IMR-90 (cell line): ENCODE results near the gene TEAD2. TPM values are rescaled to one million over a fixed set of nuclear protein-coding genes. Genes with fewer than 3 reads are reported as not detected.

ENCODE experiments used
- ATAC-seq: fragments of 200-7000 bp; cut with Tn5 transposase; 2 replicates; pipeline ENCODE4 v1.9.1; 2020; ENCODE audit warnings: low read depth, mild to moderate bottlenecking, moderate library complexity
- BruUV-seq: library from RNA; stranded (reverse); fragments of 400-500 nt; replicated peaks from 2 replicates; lab custom pipeline; 2021; lab: Mats Ljungman, UMichigan
- CTCF ChIA-PET: fragments of 300-600 bp; formaldehyde crosslinking; extraction: SDS; loops from one replicate; lab custom pipeline; 2021; ENCODE audit warnings: antibody characterized with exemption; lab: Yijun Ruan, JAX
- POLR2A ChIA-PET: fragments of 300-600 bp; sonication (Branson Sonifier 250); formaldehyde crosslinking; loops from one replicate; lab custom pipeline; 2022; ENCODE audit warnings: antibody characterized with exemption; ENCODE audit not compliant: unreplicated experiment; lab: Charles Lee
- DNase-seq: peaks from one replicate; pipeline ENCODE4 v3.0.0; 2013
- H2AFZ ChIP-seq: replicated peaks from 2 replicates; pipeline ENCODE3; 2013; ENCODE audit warnings: low read length, mild to moderate bottlenecking; ENCODE audit not compliant: poor library complexity
- H2AK5ac ChIP-seq: 2 replicates; pipeline ENCODE4 v1.6.1; 2013; ENCODE audit warnings: low read depth, low read length, inconsistent platforms
- H2AK9ac ChIP-seq: replicated peaks from 2 replicates; pipeline ENCODE3; 2013; ENCODE audit warnings: mild to moderate bottlenecking, low read depth, low read length, moderate library complexity; ENCODE audit not compliant: poor library complexity
- H2BK120ac ChIP-seq: 2 replicates; pipeline ENCODE4 v1.6.1; 2013; ENCODE audit warnings: low read depth, low read length, inconsistent platforms
- H2BK15ac ChIP-seq: 3 replicates; pipeline ENCODE4 v1.6.1; 2013; ENCODE audit warnings: low read depth, low read length, inconsistent platforms
- H2BK20ac ChIP-seq: 2 replicates; pipeline ENCODE4 v1.6.1; 2013; ENCODE audit warnings: low read depth, mild to moderate bottlenecking, inconsistent platforms, low read length, moderate library complexity
- H2BK5ac ChIP-seq: 2 replicates; pipeline ENCODE4 v1.6.1; 2013; ENCODE audit warnings: mild to moderate bottlenecking, low read depth, low read length, inconsistent platforms; ENCODE audit not compliant: poor library complexity, severe bottlenecking
- H3K14ac ChIP-seq: replicated peaks from 2 replicates; pipeline ENCODE4 v1.6.1; 2013; ENCODE audit warnings: low read depth, low read length, inconsistent platforms
- H3K18ac ChIP-seq: 2 replicates; pipeline ENCODE4 v1.6.1; 2013; ENCODE audit warnings: low read depth, low read length, control low read depth
- H3K23ac ChIP-seq: 2 replicates; pipeline ENCODE4 v1.6.1; 2013; ENCODE audit warnings: low read depth, low read length, inconsistent platforms
- H3K27ac ChIP-seq: 2 replicates; pipeline ENCODE4 v1.5.1; 2013; ENCODE audit warnings: mild to moderate bottlenecking, control low read depth, low read length; ENCODE audit not compliant: insufficient read depth
- H3K27me3 ChIP-seq: 2 replicates; pipeline ENCODE4 v1.6.1; 2013; ENCODE audit warnings: low read length; ENCODE audit not compliant: control insufficient read depth, insufficient read depth
- H3K36me3 ChIP-seq: 2 replicates; pipeline ENCODE4 v1.6.1; 2013; ENCODE audit warnings: low read length, mixed read lengths; ENCODE audit not compliant: control insufficient read depth, insufficient read depth
- H3K4ac ChIP-seq: 2 replicates; pipeline ENCODE4 v1.6.1; 2013; ENCODE audit warnings: low read depth, low read length, inconsistent platforms
- H3K4me1 ChIP-seq: 2 replicates; pipeline ENCODE4 v1.6.1; 2013; ENCODE audit warnings: low read length, mixed read lengths; ENCODE audit not compliant: control insufficient read depth, insufficient read depth
- H3K4me2 ChIP-seq: 2 replicates; pipeline ENCODE4 v1.6.1; 2013; ENCODE audit warnings: low read depth, mild to moderate bottlenecking, control low read depth, low read length, moderate library complexity
- H3K4me3 ChIP-seq: 2 replicates; pipeline ENCODE4 v1.5.1; 2013; ENCODE audit warnings: low read depth, mild to moderate bottlenecking, control low read depth, low read length, moderate library complexity; ENCODE audit not compliant: insufficient read depth
- H3K56ac ChIP-seq: 2 replicates; pipeline ENCODE4 v1.6.1; 2013; ENCODE audit warnings: low read length, inconsistent platforms; ENCODE audit not compliant: insufficient read depth; ENCODE audit errors: extremely low read depth
- H3K79me1 ChIP-seq, 2 experiments: 2 replicates each; pipeline ENCODE4 v1.6.1; 2013; ENCODE audit warnings: low read length in 2 of 2, inconsistent platforms in 1 of 2, low read depth in 1 of 2
- H3K9ac ChIP-seq: 2 replicates; pipeline ENCODE4 v1.6.1; 2013; ENCODE audit warnings: low read depth, low read length, control low read depth
- H3K9me1 ChIP-seq: 2 replicates; pipeline ENCODE4 v1.6.1; 2013; ENCODE audit warnings: low read length, inconsistent platforms; ENCODE audit not compliant: insufficient read depth
- H3K9me3 ChIP-seq: 2 replicates; pipeline ENCODE4 v1.6.1; 2013; ENCODE audit warnings: low read length; ENCODE audit not compliant: control insufficient read depth, insufficient read depth
- H4K20me1 ChIP-seq: 2 replicates; pipeline ENCODE4 v1.6.1; 2013; ENCODE audit warnings: low read length, inconsistent platforms; ENCODE audit not compliant: insufficient read depth
- H4K5ac ChIP-seq: 2 replicates; pipeline ENCODE4 v1.6.1; 2013; ENCODE audit warnings: mild to moderate bottlenecking, low read depth, low read length, control low read depth
- H4K8ac ChIP-seq, 2 experiments: 2 replicates each; pipeline ENCODE4 v1.6.1; 2013; ENCODE audit warnings: low read depth in 2 of 2, low read length in 2 of 2, control low read depth in 1 of 2, inconsistent platforms in 1 of 2
- H4K91ac ChIP-seq: 2 replicates; pipeline ENCODE4 v1.6.1; 2013; ENCODE audit warnings: low read depth, low read length, inconsistent platforms; ENCODE audit not compliant: insufficient read depth
- BHLHE40 ChIP-seq: fragments of 150-350 bp; IDR thresholded peaks from 2 replicates; pipeline ENCODE4 v1.6.1; 2016; ENCODE audit warnings: mild to moderate bottlenecking, low read depth, low read length
- CEBPB ChIP-seq: IDR thresholded peaks from 2 replicates; pipeline ENCODE4 v1.6.1; 2012; ENCODE audit warnings: low read depth, low read length, improper control_type of control experiment
- CHD1 ChIP-seq: IDR thresholded peaks from 2 replicates; pipeline ENCODE4 v1.6.1; 2012; ENCODE audit warnings: low read depth, low read length, improper control_type of control experiment
- CTCF ChIP-seq: conservative IDR thresholded peaks from 2 replicates; pipeline ENCODE4 v1.5.1; 2012; ENCODE audit warnings: mild to moderate bottlenecking, low read depth, low read length, improper control_type of control experiment
- FOS ChIP-seq: fragments of 150-350 bp; IDR thresholded peaks from 2 replicates; pipeline ENCODE4 v1.6.1; 2016; ENCODE audit warnings: low read depth, low read length
- MAFK ChIP-seq: IDR thresholded peaks from 2 replicates; pipeline ENCODE4 v1.6.1; 2012; ENCODE audit warnings: low read depth, low read length, improper control_type of control experiment
- MAZ ChIP-seq: IDR thresholded peaks from 2 replicates; pipeline ENCODE4 v1.6.1; 2012; ENCODE audit warnings: low read depth, mild to moderate bottlenecking, low read length, improper control_type of control experiment, moderate library complexity, borderline replicate concordance
- MXI1 ChIP-seq: IDR thresholded peaks from 2 replicates; pipeline ENCODE4 v1.6.1; 2012; ENCODE audit warnings: low read depth, mild to moderate bottlenecking, low read length, moderate library complexity, borderline replicate concordance
- NFE2L2 ChIP-seq: fragments of 150-350 bp; IDR thresholded peaks from 2 replicates; pipeline ENCODE4 v1.6.1; 2016; ENCODE audit warnings: low read depth, mild to moderate bottlenecking, low read length
- POLR2A ChIP-seq: IDR thresholded peaks from 2 replicates; pipeline ENCODE4 v1.6.1; 2012; ENCODE audit warnings: mild to moderate bottlenecking, low read depth, low read length
- RCOR1 ChIP-seq: IDR thresholded peaks from 2 replicates; pipeline ENCODE4 v1.6.1; 2012; ENCODE audit warnings: mild to moderate bottlenecking, low read length, improper control_type of control experiment; ENCODE audit not compliant: insufficient replicate concordance
- RFX5 ChIP-seq: IDR thresholded peaks from 2 replicates; pipeline ENCODE4 v1.8.0; 2012; ENCODE audit warnings: low read depth, mild to moderate bottlenecking, low read length, moderate library complexity
- SMC3 ChIP-seq: fragments of 150-350 bp; IDR thresholded peaks from 2 replicates; pipeline ENCODE4 v1.6.1; 2016; ENCODE audit warnings: low read depth, mild to moderate bottlenecking, antibody characterized with exemption, low read length, moderate library complexity
- USF2 ChIP-seq: fragments of 150-350 bp; IDR thresholded peaks from 2 replicates; pipeline ENCODE4 v1.6.1; 2017; ENCODE audit warnings: mild to moderate bottlenecking, antibody characterized with exemption, low read length, low read depth
- WGBS, 2 experiments: methylation state at CpG; one replicate each; pipeline versions ENCODE4 v1.1.5 to v1.1.7; 2013; ENCODE audit warnings: missing lambda C conversion rate in 2 of 2; ENCODE audit not compliant: insufficient read length in 1 of 2; ENCODE audit errors: extremely low coverage in 2 of 2; 5-methylcytosine and 5-hydroxymethylcytosine counted together
- dilution Hi-C: fragments of 300-500 bp; cut with HindIII; formaldehyde crosslinking; loops from one replicate; pipeline ENCODE4 v1.14.3; 2018; ENCODE audit warnings: low sequenced_read_pairs; ENCODE audit not compliant: unreplicated experiment
- in situ Hi-C: fragments of 300-500 bp; cut with MboI; formaldehyde crosslinking; loops from 3 replicates; pipeline ENCODE4 v1.14.3; 2019; ENCODE audit warnings: low sequenced_read_pairs, inconsistent platforms, mixed read lengths
- intact Hi-C: fragments of 100-400 bp; cut with micrococcal nuclease; formaldehyde crosslinking; loops from 2 replicates; pipeline ENCODE4 v1.10.0; 2022
- polyA plus RNA-seq, 3 experiments: library from polyadenylated mRNA; depleted of rRNA; stranded (reverse); fragments of >200 nt; gene quantifications; 2 replicates each; pipeline ENCODE4 v1.2.3, GENCODE V29; 2012; ENCODE audit warnings: low replicate concordance in 1 of 3
- total RNA-seq: library from RNA; depleted of rRNA; stranded (reverse); fragments of >200 nt; gene quantifications from 2 replicates; pipeline ENCODE4 v1.2.3, GENCODE V29; 2012
- TF ChIP-seq, protein P1 (sequence below): fragments of 150-350 bp; IDR thresholded peaks from 2 replicates; pipeline ENCODE4 v1.6.1; 2016; ENCODE audit warnings: low read depth, mild to moderate bottlenecking, low read length, moderate library complexity, borderline replicate concordance

The TEAD2 gene
- total and polyA plus RNA-seq, 2 of the 4 experiments (the other 2 are of a cell fraction): 30.8 to 33.6 TPM

DNA sequence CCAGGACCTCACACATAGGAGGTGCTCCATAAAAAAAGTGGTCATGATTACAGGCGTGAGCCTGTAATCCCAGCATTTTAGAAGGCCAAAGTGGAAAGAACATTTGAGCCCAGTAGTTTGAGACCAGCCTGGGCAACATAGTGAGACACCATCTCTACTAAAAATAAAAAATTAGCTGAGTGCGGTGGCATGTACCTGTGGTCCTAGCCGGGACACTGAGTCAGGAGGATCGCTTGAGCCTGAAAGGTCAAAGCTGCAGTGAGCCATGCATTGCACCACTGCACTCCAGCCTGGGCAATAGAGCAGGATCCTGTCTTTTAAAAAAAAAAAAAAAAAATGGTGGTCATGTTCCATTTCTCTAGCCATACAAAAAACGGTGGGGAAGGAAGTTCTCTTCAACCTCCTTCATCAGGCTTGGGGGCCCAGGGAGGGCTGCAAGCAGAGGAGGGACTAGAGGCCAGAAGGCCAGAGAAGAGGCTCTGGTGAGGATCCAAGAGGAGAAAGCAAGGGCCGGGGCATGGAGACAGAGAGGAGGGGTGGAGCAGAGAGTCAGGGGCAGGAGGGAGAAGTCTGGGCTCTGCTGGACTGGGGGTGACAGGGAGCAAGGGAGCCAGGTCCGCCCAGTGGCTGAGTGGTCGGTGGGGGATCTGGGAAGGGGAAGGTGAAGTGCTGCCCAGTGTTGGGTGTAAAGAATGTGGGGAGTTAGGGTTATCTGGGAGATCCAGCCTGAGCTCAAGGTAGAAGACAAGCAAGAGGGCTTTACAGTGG is 34.7 kb upstream of the TEAD2 start:
- no peak overlapping the region for H2BK15ac ChIP-seq
- dilution Hi-C loops (no loop called here), in situ Hi-C loops (loop anchor here (10.0 kb wide), 1 partner anchor 48 kb away; the partner anchor contains the start of gene SLC17A7), intact Hi-C loops (no loop called here)
- no peaks in the 10 kb centered on the region for H4K20me1 ChIP-seq
- no peak overlapping the region for H3K56ac ChIP-seq
- ChIA-PET CTCF (no interaction called here), POLR2A (interaction anchor here (0.6 kb wide), 1 partner anchor 118 kb away, joined by 3 read pairs; no protein-coding TSS in a partner anchor)
- H3K9me3 ChIP-seq: no peaks in the 10 kb centered on the region
- ATAC-seq (no peak), DNase-seq (no peak)
- WGBS, 2 experiments: 86% methylated on average over 4 of the region's 8 CpGs; no CpG with 5 or more reads in 1 of the 2 experiments
- no peaks in the 10 kb centered on the region for H3K36me3 ChIP-seq
- no peak overlapping the region for H3K27ac ChIP-seq
- no peak overlapping the region; the same call in 1 of the 2 replicates for H3K23ac ChIP-seq
- no peaks in the 10 kb centered on the region for H3K9me1 ChIP-seq
- H3K27me3 ChIP-seq: peaks cover 64% of the 10 kb centered on the region
- no peak overlapping the region for H3K4me2 ChIP-seq
- no peak overlapping the region for H2AK9ac ChIP-seq
- H3K9ac ChIP-seq: no peak overlapping the region
- H3K18ac ChIP-seq: no peak overlapping the region
- no peaks in the 10 kb centered on the region for H3K4me1 ChIP-seq
- no peak overlapping the region for H4K91ac ChIP-seq
- no peak overlapping the region for H4K5ac ChIP-seq
- H4K8ac ChIP-seq: no peak overlapping the region
- H3K14ac ChIP-seq: no peak overlapping the region
- BruUV-seq: no TSS peak
- H3K4ac ChIP-seq: no peak overlapping the region
- no peak overlapping the region for H2AK5ac ChIP-seq
- no peak overlapping the region for H3K4me3 ChIP-seq
- no peak overlapping the region for H2AFZ ChIP-seq
- H3K79me1 ChIP-seq: no peaks in the 10 kb centered on the region
- H2BK120ac ChIP-seq: no peak overlapping the region
- no peak overlapping the region for H2BK20ac ChIP-seq
- H2BK5ac ChIP-seq: no peak overlapping the region
- TF ChIP-seq, protein P1, sequence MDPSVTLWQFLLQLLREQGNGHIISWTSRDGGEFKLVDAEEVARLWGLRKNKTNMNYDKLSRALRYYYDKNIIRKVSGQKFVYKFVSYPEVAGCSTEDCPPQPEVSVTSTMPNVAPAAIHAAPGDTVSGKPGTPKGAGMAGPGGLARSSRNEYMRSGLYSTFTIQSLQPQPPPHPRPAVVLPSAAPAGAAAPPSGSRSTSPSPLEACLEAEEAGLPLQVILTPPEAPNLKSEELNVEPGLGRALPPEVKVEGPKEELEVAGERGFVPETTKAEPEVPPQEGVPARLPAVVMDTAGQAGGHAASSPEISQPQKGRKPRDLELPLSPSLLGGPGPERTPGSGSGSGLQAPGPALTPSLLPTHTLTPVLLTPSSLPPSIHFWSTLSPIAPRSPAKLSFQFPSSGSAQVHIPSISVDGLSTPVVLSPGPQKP: no peak
- TF ChIP-seq SMC3: no peak
- no peak for TF ChIP-seq RCOR1
- no peak for TF ChIP-seq NFE2L2
- TF ChIP-seq MAZ: no peak
- no peak for TF ChIP-seq USF2
- TF ChIP-seq MXI1: no peak
- TF ChIP-seq FOS: no peak
- no peak for TF ChIP-seq CHD1
- TF ChIP-seq CEBPB: no peak
- TF ChIP-seq MAFK: no peak
- TF ChIP-seq POLR2A: no peak
- no peak for TF ChIP-seq CTCF
- no peak for TF ChIP-seq RFX5
- TF ChIP-seq BHLHE40: no peak
